ENCODE results near the gene KLF3. TPM values are rescaled to one million over a fixed set of nuclear protein-coding genes. Genes with fewer than 3 reads are reported as not detected.

KLF3 gene
- total and polyA plus RNA-seq, 2 of the 8 experiments (the other 6 are each of a cell fraction or from before 2014, with no cell fraction given) = 8.0 to 14.9 TPM

DNA sequence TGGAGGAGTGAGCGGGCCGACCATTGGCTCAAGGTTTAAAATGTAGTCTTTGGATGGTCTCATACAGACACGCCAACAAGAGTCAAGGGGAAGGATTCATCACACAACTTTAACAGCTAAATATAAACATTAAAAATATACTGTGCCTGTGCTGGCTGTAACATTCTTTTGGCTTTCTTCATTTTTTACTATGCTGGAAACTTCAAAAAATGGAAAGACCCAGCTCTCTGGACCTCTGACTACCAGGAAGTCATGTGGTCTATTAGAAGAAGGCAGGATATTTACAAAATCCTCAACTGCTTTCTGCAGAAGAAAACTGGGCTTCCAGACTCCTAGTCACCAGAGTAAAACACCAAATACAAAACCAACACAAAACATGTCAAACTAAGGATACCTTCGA lies 49.8 kb upstream of the KLF3 start:
- Histone ChIP-seq H3K56ac (replicated peaks; ENCODE audit: insufficient read length, low read depth, low read length) (no peak overlapping the region), H2BK5ac (ENCODE audit: low read depth, low read length) (no peak overlapping the region), H3K4ac (replicated peaks; ENCODE audit: insufficient read length, low read depth, low read length) (no peak overlapping the region), H4K8ac (ENCODE audit: extremely low read depth, insufficient read depth, low read length) (no peak overlapping the region), H3K9ac (replicated peaks in 1 of 4; ENCODE audit: extremely low read depth in 1 of 4, low read depth in 3 of 4, low read length in 3 of 4) (no peak overlapping the region), H2BK12ac (ENCODE audit: low read depth, low read length) (no peak overlapping the region), H2AK5ac (ENCODE audit: low read depth, low read length) (no peak overlapping the region), H3K14ac (ENCODE audit: insufficient read length) (no peak overlapping the region), H3K4me2 (ENCODE audit: insufficient read depth in 1 of 2, low read depth in 2 of 2, low read length in 2 of 2) (no peak overlapping the region), H3K27ac (ENCODE audit: low read depth, low read length) (no peak overlapping the region), H3K23ac (ENCODE audit: insufficient read length) (no peak overlapping the region), H4K5ac (ENCODE audit: insufficient read length, low read depth, low read length) (no peak overlapping the region), H3K4me1 (replicated peaks in 1 of 4; ENCODE audit: control insufficient read depth in 3 of 4, insufficient read depth in 4 of 4, low read length in 3 of 4) (peaks cover 0 to 5% (median 1%) of the 10 kb centered on the region in 4 experiments; a peak in 2 of 7 replicates), H3K36me3 (ENCODE audit: control insufficient read depth in 2 of 4, insufficient read depth in 4 of 4, low read length in 3 of 4) (no peaks in the 10 kb centered on the region), H3K79me2 (ENCODE audit: control insufficient read depth in 1 of 2, insufficient read depth in 2 of 2, low read length in 2 of 2) (no peaks in the 10 kb centered on the region), H3K18ac (ENCODE audit: extremely low read depth, low read length) (no peak overlapping the region), H3K79me1 (ENCODE audit: low read depth, low read length) (no peaks in the 10 kb centered on the region), H4K91ac (replicated peaks; ENCODE audit: insufficient read length, low read length) (no peak overlapping the region), H2BK20ac (ENCODE audit: low read length) (no peak overlapping the region), H2BK15ac (ENCODE audit: low read length) (no peak overlapping the region), H3K4me3 (ENCODE audit: extremely low read depth in 1 of 4, insufficient read depth in 2 of 4, low read depth in 3 of 4, low read length in 4 of 4) (no peak overlapping the region), H2BK120ac (replicated peaks; ENCODE audit: low read depth, low read length) (no peak overlapping the region), H3K23me2 (ENCODE audit: low read depth, low read length) (no peaks in the 10 kb centered on the region; the same call in 1 of the 2 replicates), H3K27me3 (replicated peaks in 1 of 4; ENCODE audit: control insufficient read depth in 3 of 4, extremely low read depth in 1 of 4, insufficient read depth in 3 of 4, low read length in 3 of 4) (no peaks in the 10 kb centered on the region), H4K20me1 (replicated peaks in 1 of 2; ENCODE audit: control insufficient read depth in 1 of 2, insufficient read depth in 2 of 2, low read length in 2 of 2) (no peaks in the 10 kb centered on the region), H3K9me3 (ENCODE audit: insufficient read depth in 2 of 2, low read depth in 1 of 2, low read length in 1 of 2) (no peaks in the 10 kb centered on the region), H2AFZ (ENCODE audit: low read length) (no peak overlapping the region)
- no peak for DNase-seq (ENCODE audit: low read depth in 1 of 2, low spot score in 2 of 2)
- CTCF ChIA-PET (ENCODE audit: partially characterized antibody) = no interaction called here
- whole genome bisulfite sequencing, 2 experiments (ENCODE audit: extremely low coverage in 1 of 2, insufficient coverage in 1 of 2, insufficient read length in 1 of 2, insufficient replicate concordance in 2 of 2, low coverage in 1 of 2, low lambda C conversion rate in 2 of 2, missing lambda C conversion rate in 1 of 2) = 97% methylated on average over 4 of the region's 4 CpGs; no CpG with 5 or more reads in 1 of the 2 experiments
- TF ChIP-seq HDAC2 (IDR thresholded peaks at IDR 0.05; ENCODE audit: borderline replicate concordance in 1 of 2, low read depth in 2 of 2, low read length in 2 of 2) (no peak), POLR2AphosphoS5 (IDR thresholded peaks at IDR 0.05; ENCODE audit: low read depth, low read length) (no peak), NANOG (IDR thresholded peaks at IDR 0.05; ENCODE audit: insufficient read depth, low read depth, low read length, poor library complexity, severe bottlenecking) (no peak)
- no peak for FAIRE-seq
- POLR2A ChIA-PET (ENCODE audit: partially characterized antibody) = no interaction called here
